Muscle layer of duodenum (tissue), 2 donors: ENCODE measurements around the gene PCP4.
"Not testable (repeated sequence)": the region's sequence is repeated elsewhere in the genome, so short reads cannot be mapped to it uniquely, and the experiment has no call there.

ENCODE experiments used
- H3K27ac ChIP-seq: one replicate; pipeline ENCODE4 v1.7.0; 2013; ENCODE audit warnings: mild to moderate bottlenecking, low read length
- H3K27me3 ChIP-seq: one replicate; pipeline ENCODE4 v1.7.0; 2013; ENCODE audit warnings: low read depth, mild to moderate bottlenecking, control low read depth, low read length
- H3K36me3 ChIP-seq, 2 donors: one replicate each; pipeline ENCODE4 v1.7.0; 2013; ENCODE audit warnings: low read length in 2 of 2, control low read depth in 1 of 2, mild to moderate bottlenecking in 1 of 2; ENCODE audit not compliant: insufficient read depth in 2 of 2, control insufficient read depth in 1 of 2
- H3K4me1 ChIP-seq, 2 donors: one replicate each; pipeline ENCODE4 v1.7.0; 2013; ENCODE audit warnings: low read length in 2 of 2, mild to moderate bottlenecking in 2 of 2, control low read depth in 1 of 2, moderate library complexity in 1 of 2; ENCODE audit not compliant: insufficient read depth in 2 of 2, control insufficient read depth in 1 of 2
- H3K4me3 ChIP-seq, 2 donors: one replicate each; pipeline ENCODE4 v1.7.0; 2013; ENCODE audit warnings: low read length in 2 of 2, low read depth in 1 of 2, mild to moderate bottlenecking in 1 of 2
- H3K9me3 ChIP-seq, 2 donors: one replicate each; pipeline ENCODE4 v1.7.0; 2013; ENCODE audit warnings: low read length in 2 of 2, control low read depth in 1 of 2, mild to moderate bottlenecking in 1 of 2; ENCODE audit not compliant: control insufficient read depth in 1 of 2
- donor health status: healthy.

Gene PCP4

GRCh38 chr21:39869141-39869818 lies 2.0 kb downstream of the PCP4 start:
- Histone ChIP-seq H3K9me3 (no peaks in the 10 kb centered on the region), H3K27ac (no peak overlapping the region), H3K36me3 (no peaks in the 10 kb centered on the region), H3K27me3 (no peaks in the 10 kb centered on the region), H3K4me1 (no peaks in the 10 kb centered on the region), H3K4me3 (no peak overlapping the region)

GRCh38 chr21:39873687-39874086 lies 6.4 kb downstream of the PCP4 start:
- Histone ChIP-seq H3K4me1 (no peaks in the 10 kb centered on the region), H3K27me3 (no peaks in the 10 kb centered on the region), H3K27ac (no peak overlapping the region), H3K36me3 (no peaks in the 10 kb centered on the region), H3K9me3 (no peaks in the 10 kb centered on the region), H3K4me3 (no peak overlapping the region)

GRCh38 chr21:39874206-39874605 lies 7.0 kb downstream of the PCP4 start:
- no peaks in the 10 kb centered on the region for H3K36me3 ChIP-seq
- no peaks in the 10 kb centered on the region for H3K4me1 ChIP-seq
- H3K9me3 ChIP-seq, result no peaks in the 10 kb centered on the region
- H3K27me3 ChIP-seq, result no peaks in the 10 kb centered on the region
- no peak overlapping the region for H3K4me3 ChIP-seq
- H3K27ac ChIP-seq, result no peak overlapping the region

GRCh38 chr21:39874759-39875158 lies 7.5 kb downstream of the PCP4 start:
- no peak overlapping the region for H3K27ac ChIP-seq
- no peaks in the 10 kb centered on the region for H3K4me1 ChIP-seq
- H3K36me3 ChIP-seq, result no peaks in the 10 kb centered on the region
- H3K27me3 ChIP-seq, result no peaks in the 10 kb centered on the region
- no peaks in the 10 kb centered on the region for H3K9me3 ChIP-seq
- no peak overlapping the region for H3K4me3 ChIP-seq

GRCh38 chr21:39881661-39882060 lies 14.4 kb downstream of the PCP4 start:
- Histone ChIP-seq H3K27ac (no peak overlapping the region), H3K9me3 (no peaks in the 10 kb centered on the region), H3K4me1 (no peaks in the 10 kb centered on the region), H3K27me3 (no peaks in the 10 kb centered on the region), H3K36me3 (no peaks in the 10 kb centered on the region), H3K4me3 (no peak overlapping the region)

- H3K27ac ChIP-seq, result no peak overlapping the region
- H3K4me3 ChIP-seq, result no peak overlapping the region
- H3K4me1 ChIP-seq, result no peaks in the 10 kb centered on the region
- H3K9me3 ChIP-seq, result no peaks in the 10 kb centered on the region
- H3K36me3 ChIP-seq, result no peaks in the 10 kb centered on the region
- H3K27me3 ChIP-seq, result no peaks in the 10 kb centered on the region
Measured at GRCh38 chr21:39882151-39882838, 15.1 kb downstream of the PCP4 start.

- H3K27me3 ChIP-seq, result no peaks in the 10 kb centered on the region
- no peaks in the 10 kb centered on the region for H3K36me3 ChIP-seq
- no peak overlapping the region for H3K4me3 ChIP-seq
- no peaks in the 10 kb centered on the region for H3K9me3 ChIP-seq
- H3K27ac ChIP-seq, result no peak overlapping the region
- H3K4me1 ChIP-seq, result no peaks in the 10 kb centered on the region
Measured at GRCh38 chr21:39882839-39883195, 15.6 kb downstream of the PCP4 start.

- no peak overlapping the region for H3K4me3 ChIP-seq
- H3K36me3 ChIP-seq, result no peaks in the 10 kb centered on the region
- peak overlapping the region; percentile 7 for H3K27ac ChIP-seq
- H3K9me3 ChIP-seq, result no peaks in the 10 kb centered on the region
- H3K4me1 ChIP-seq, result no peaks in the 10 kb centered on the region
- H3K27me3 ChIP-seq, result no peaks in the 10 kb centered on the region
Measured at GRCh38 chr21:39885119-39885848, 18.0 kb downstream of the PCP4 start.

GRCh38 chr21:39888848-39889247 lies 21.6 kb downstream of the PCP4 start:
- Histone ChIP-seq H3K9me3 (no peaks in the 10 kb centered on the region), H3K4me1 (no peaks in the 10 kb centered on the region), H3K36me3 (no peaks in the 10 kb centered on the region), H3K27ac (no peak overlapping the region), H3K27me3 (no peaks in the 10 kb centered on the region), H3K4me3 (no peak overlapping the region)

- no peak overlapping the region for H3K27ac ChIP-seq
- no peaks in the 10 kb centered on the region for H3K4me1 ChIP-seq
- H3K36me3 ChIP-seq, result no peaks in the 10 kb centered on the region
- no peaks in the 10 kb centered on the region for H3K27me3 ChIP-seq
- H3K4me3 ChIP-seq, result no peak overlapping the region
- no peaks in the 10 kb centered on the region for H3K9me3 ChIP-seq
Measured at GRCh38 chr21:39891111-39891510, 23.9 kb downstream of the PCP4 start.

GRCh38 chr21:39891863-39892262 lies 24.6 kb downstream of the PCP4 start:
- H3K36me3 ChIP-seq, H3K27ac ChIP-seq, H3K27me3 ChIP-seq, H3K9me3 ChIP-seq, H3K4me3 ChIP-seq, H3K4me1 ChIP-seq: not testable (repeated sequence)
